ENCODE measurements around the gene TMED5. TPM values are rescaled to one million over a fixed set of nuclear protein-coding genes. Genes with fewer than 3 reads are reported as not detected.

The TMED5 gene
- total and polyA plus RNA-seq, 2 experiments from 2014 or later = 25.0 to 45.2 TPM

GRCh38 chr1:93200086-93200620 lies 19.9 kb upstream of the TMED5 start:
- Mint-ChIP-seq H3K27ac (no peak overlapping the region), H3K36me3 (ENCODE audit: low read depth) (peaks cover 31% of the 10 kb centered on the region), H3K9me3 (no peaks in the 10 kb centered on the region), H3K27me3 (ENCODE audit: insufficient read depth, low read depth, poor library complexity) (no peaks in the 10 kb centered on the region), H3K4me1 (no peaks in the 10 kb centered on the region), H3K4me3 (no peak overlapping the region)
- Histone ChIP-seq H3K4me3 (no peak overlapping the region), H3K4me1 (ENCODE audit: insufficient read depth) (no peaks in the 10 kb centered on the region), H2AFZ (no peak overlapping the region), H3K9me2 (ENCODE audit: insufficient read depth) (no peaks in the 10 kb centered on the region), H3F3A (replicated peaks; ENCODE audit: low read depth) (no peaks in the 10 kb centered on the region), H3K27ac (ENCODE audit: low read depth) (no peak overlapping the region), H3K4me2 (no peak overlapping the region), H3K36me3 (ENCODE audit: insufficient read depth) (peaks cover 19% of the 10 kb centered on the region), H3K27me3 (ENCODE audit: insufficient read depth) (no peaks in the 10 kb centered on the region), H4K20me1 (replicated peaks; ENCODE audit: insufficient read depth) (no peaks in the 10 kb centered on the region), H3K79me2 (replicated peaks; ENCODE audit: insufficient read depth) (no peaks in the 10 kb centered on the region)
- ATAC-seq (no peak), DNase-seq (ENCODE audit: low spot score) (no peak)
- TF ChIP-seq ETS1 (IDR thresholded peaks at IDR 0.05) (no peak), CTCF (conservative IDR thresholded peaks at IDR 0.05; ENCODE audit: low read depth in 2 of 2) (no peak), ZNF331 (CRISPR knock-in tag; IDR thresholded peaks at IDR 0.05; ENCODE audit: low read depth) (no peak)

GRCh38 chr1:93199150-93199549 lies 18.9 kb upstream of the TMED5 start:
- H3F3A ChIP-seq (replicated peaks; ENCODE audit: low read depth) = no peaks in the 10 kb centered on the region
- peak; percentile 34; the same call in 2 of the 3 replicates for ATAC-seq
- TF ChIP-seq ZNF462 (CRISPR knock-in tag; IDR thresholded peaks at IDR 0.05) (no peak), CTCF (conservative IDR thresholded peaks at IDR 0.05; ENCODE audit: low read depth in 2 of 2) (no peak), ZNF114 (CRISPR knock-in tag; IDR thresholded peaks at IDR 0.05) (no peak)

More at GRCh38 chr1:93199150-93199549, 18.9 kb upstream of the TMED5 start:
- Mint-ChIP-seq H3K27me3 (ENCODE audit: insufficient read depth, low read depth, poor library complexity) (no peaks in the 10 kb centered on the region), H3K9me3 (no peaks in the 10 kb centered on the region), H3K4me1 (no peaks in the 10 kb centered on the region), H3K4me3 (no peak overlapping the region), H3K36me3 (ENCODE audit: low read depth) (peaks cover 34% of the 10 kb centered on the region), H3K27ac (no peak overlapping the region)
- no peaks in the 10 kb centered on the region for H3K9me2 ChIP-seq (ENCODE audit: insufficient read depth)
- H3K4me2 ChIP-seq = no peak overlapping the region
- no peak overlapping the region for H3K4me3 ChIP-seq
- no peaks in the 10 kb centered on the region for H3K4me1 ChIP-seq (ENCODE audit: insufficient read depth)
- H3K79me2 ChIP-seq (replicated peaks; ENCODE audit: insufficient read depth) = no peaks in the 10 kb centered on the region
- no peak overlapping the region for H3K27ac ChIP-seq (ENCODE audit: low read depth)
- no peaks in the 10 kb centered on the region for H3K27me3 ChIP-seq (ENCODE audit: insufficient read depth)
- DNase-seq (ENCODE audit: low spot score) = no peak
- H3K36me3 ChIP-seq (ENCODE audit: insufficient read depth) = peaks cover 23% of the 10 kb centered on the region
- H2AFZ ChIP-seq = no peak overlapping the region
- no peaks in the 10 kb centered on the region for H4K20me1 ChIP-seq (replicated peaks; ENCODE audit: insufficient read depth)
